ENCODE results near the gene TNFRSF14. TPM values are rescaled to one million over a fixed set of nuclear protein-coding genes. Genes with fewer than 3 reads are reported as not detected.

The TNFRSF14 gene
- total RNA-seq, 2 donors from 2014 or later = 179 to 212 TPM

DNA sequence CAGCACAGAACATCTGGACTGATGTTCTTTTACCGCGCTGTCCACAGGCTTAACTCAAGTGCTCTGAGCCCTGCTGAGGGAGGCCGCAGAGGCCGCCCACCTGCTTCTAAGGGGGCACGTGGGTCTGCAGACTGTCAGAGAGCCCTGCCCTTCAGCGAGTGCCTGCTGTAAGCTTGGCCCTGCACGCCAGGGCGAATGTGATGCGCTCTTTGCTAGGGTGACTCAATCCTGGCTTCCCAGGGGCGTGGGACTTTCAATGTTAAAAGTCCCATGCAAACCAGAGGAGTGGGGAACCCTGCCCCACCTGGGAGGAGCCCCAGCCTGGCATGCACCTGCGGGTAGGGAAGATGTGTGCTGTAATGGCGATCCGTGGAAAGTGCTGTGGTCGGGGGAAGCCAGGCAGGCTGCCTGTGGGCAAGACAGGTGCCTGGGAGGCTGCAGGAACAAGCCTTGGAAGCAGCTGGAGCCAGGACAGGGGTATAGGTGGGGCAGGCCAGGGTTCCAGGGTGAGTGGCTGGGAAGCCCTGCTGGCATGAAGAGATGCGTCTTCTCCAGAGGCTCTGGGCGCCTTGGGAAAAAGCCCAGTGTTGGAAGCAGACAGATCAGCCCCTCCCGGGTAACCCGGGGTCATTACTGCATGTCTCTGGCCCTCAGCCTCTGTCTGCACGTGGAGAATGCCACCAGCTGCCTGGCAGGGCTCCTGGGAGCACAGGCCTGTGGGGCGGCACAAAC lies 29.2 kb upstream of the TNFRSF14 start:
- Mint-ChIP-seq H3K4me1 (peaks cover 38% of the 10 kb centered on the region), H3K27ac (peak overlapping the region; percentile 62), H3K4me3 (peak overlapping the region; percentile 94), H3K27me3 (peaks cover 9% of the 10 kb centered on the region), H3K36me3 (ENCODE audit: low read depth) (no peaks in the 10 kb centered on the region)
- no peak for ATAC-seq
- DNase-seq = peak in 1 of 3 donors; percentile 43
- H3K9me3 ChIP-seq (ENCODE audit: control insufficient read depth, low read length, poor library complexity, severe bottlenecking) = no peaks in the 10 kb centered on the region

DNA sequence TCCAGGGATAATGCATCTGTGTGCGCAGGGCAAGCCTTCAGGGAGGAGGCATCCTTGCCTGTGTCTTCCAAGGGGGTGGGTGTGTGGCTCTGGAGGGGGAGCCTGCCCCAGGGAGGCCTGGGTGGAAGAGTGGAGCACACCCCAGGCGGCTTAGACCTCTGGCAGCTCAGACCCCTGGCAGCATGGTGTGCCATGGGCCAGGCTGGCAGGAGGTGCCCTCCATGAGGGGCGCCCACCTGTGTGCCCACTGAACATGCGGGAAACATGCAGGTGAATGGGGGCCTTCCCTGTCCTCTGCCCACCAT lies 28.7 kb upstream of the TNFRSF14 start:
- Mint-ChIP-seq H3K4me3 (peak overlapping the region; percentile 55), H3K27ac (peak overlapping the region; percentile 62), H3K36me3 (ENCODE audit: low read depth) (no peaks in the 10 kb centered on the region), H3K27me3 (peaks cover 9% of the 10 kb centered on the region), H3K4me1 (peaks cover 36% of the 10 kb centered on the region)
- DNase-seq (no peak), ATAC-seq (no peak)
- no peaks in the 10 kb centered on the region for H3K9me3 ChIP-seq (ENCODE audit: control insufficient read depth, low read length, poor library complexity, severe bottlenecking)

- no peaks in the 10 kb centered on the region for H3K9me3 ChIP-seq (ENCODE audit: control insufficient read depth, low read length, poor library complexity, severe bottlenecking)
- no peak overlapping the region for H3K4me3 Mint-ChIP-seq
- H3K27me3 Mint-ChIP-seq = peaks cover 12% of the 10 kb centered on the region
- DNase-seq (no peak), ATAC-seq (no peak)
- peaks cover 30% of the 10 kb centered on the region for H3K4me1 Mint-ChIP-seq
- no peak overlapping the region for H3K27ac Mint-ChIP-seq
- H3K36me3 Mint-ChIP-seq (ENCODE audit: low read depth) = no peaks in the 10 kb centered on the region
Measured at GRCh38 chr1:2528016-2528415, 28.2 kb upstream of the TNFRSF14 start.

DNA sequence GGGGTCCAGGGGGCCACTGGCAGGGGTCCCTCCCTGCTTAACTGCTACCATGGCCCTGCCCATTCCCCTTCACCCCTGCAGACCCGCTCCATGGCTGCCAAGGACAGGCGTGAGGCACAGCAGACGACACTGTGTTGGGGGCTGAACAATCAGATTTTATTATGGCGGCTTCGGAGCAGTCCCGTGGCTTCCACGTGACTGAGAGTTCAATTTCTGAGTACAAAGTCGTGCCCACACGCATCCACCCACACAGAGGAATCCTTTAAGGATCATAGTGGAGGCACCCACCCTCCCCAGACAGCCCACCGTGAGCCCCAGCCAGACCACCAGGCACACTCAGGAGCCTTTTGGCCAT lies 27.6 kb upstream of the TNFRSF14 start:
- no peak for ATAC-seq
- peaks cover 18% of the 10 kb centered on the region for H3K27me3 Mint-ChIP-seq
- H3K9me3 ChIP-seq (ENCODE audit: control insufficient read depth, low read length, poor library complexity, severe bottlenecking) = no peaks in the 10 kb centered on the region

DNA sequence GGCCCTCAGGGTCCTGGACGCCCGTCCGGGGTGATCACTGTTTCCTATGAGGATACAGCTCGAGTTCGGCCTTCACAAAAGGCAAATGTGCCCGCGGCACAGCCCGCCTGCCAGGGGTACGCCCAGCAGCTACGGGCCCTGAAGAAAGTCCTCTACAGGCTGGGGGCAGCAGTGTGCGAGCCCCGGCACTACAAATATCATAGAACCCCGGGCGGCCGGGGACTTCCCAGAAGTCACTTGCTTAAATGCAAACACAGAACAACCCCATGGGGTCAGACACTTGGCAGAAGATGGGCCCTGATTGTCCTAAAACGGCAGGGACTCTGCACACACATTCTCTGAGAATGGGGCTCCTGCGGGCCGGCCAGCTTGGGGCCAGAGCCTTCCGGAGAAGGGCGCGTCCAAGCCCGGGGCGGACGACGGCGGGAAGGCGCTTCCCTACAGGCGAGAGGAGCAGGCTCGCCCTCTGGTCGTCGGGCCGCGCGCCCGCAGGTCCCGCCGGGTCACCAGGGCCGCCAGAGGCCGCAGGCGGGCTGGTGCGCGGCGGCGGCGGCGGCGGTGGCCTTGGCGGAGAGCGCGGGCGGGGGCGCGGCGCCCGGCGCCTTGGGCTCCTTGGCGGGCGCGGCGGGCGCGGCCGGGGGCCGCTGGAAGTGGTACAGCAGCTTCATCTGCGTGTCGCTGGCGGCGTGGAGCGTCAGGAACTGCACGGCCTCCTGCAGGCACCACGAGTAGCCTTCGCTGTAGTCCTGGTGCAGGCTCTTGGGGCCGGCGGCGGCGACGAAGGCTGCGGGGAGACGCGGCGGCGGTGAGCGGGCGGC lies 27.0 kb upstream of the TNFRSF14 start:
- ATAC-seq (peak; percentile 17), DNase-seq (peak in 1 of 3 donors; percentile 45)
- Mint-ChIP-seq H3K4me1 (peaks cover 20% of the 10 kb centered on the region), H3K4me3 (peak overlapping the region; percentile 84), H3K27ac (peak overlapping the region; percentile 54), H3K27me3 (peaks cover 18% of the 10 kb centered on the region), H3K36me3 (ENCODE audit: low read depth) (no peaks in the 10 kb centered on the region)
- H3K9me3 ChIP-seq (ENCODE audit: control insufficient read depth, low read length, poor library complexity, severe bottlenecking) = no peaks in the 10 kb centered on the region

More for the DNA sequence above, 27.6 kb upstream of the TNFRSF14 start:
- H3K4me3 Mint-ChIP-seq = peak overlapping the region; percentile 84
- peaks cover 25% of the 10 kb centered on the region for H3K4me1 Mint-ChIP-seq
- H3K36me3 Mint-ChIP-seq (ENCODE audit: low read depth) = no peaks in the 10 kb centered on the region
- peak overlapping the region; percentile 54 for H3K27ac Mint-ChIP-seq
- no peak for DNase-seq

DNA sequence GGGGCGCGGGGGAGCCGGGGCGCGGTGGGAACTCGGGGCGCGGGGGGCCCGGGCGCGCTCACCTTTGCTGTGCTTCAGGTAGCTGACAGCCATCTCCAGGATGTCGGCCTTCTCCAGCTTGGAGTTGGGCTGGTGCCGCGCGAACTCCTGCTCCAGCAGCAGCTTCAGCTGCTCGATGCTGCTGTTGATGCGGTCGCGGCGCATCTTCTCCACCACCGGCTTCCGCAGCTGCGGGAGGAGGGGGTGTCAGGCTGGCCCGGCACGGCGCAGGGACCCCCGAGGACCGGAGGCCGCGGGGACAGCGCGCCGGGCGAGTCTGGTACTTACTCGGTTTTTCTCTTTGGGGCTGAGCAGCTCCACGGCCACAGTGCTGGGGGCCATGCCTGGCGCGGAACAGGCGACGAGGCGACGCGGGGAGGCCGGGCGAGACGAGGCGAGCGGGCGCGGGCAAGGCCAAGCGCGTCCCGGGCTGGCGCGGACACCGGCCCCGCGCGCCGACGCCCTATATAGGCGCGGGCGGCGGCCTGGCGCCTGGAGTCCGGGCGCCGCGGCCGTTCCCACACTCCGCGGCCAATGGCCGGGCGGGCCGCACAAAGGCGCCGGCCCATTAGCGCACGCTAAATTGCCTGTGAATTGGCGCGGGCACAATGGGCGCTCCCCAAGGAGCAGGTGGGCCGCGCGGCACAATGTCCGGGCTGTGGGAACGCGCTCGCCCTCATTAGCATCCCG lies 26.2 kb upstream of the TNFRSF14 start, which contains the start of gene HES5:
HES5 (minus strand) TSS at position 480 of the 729 bp plus-strand sequence; CDS start at position 381, 99 bp downstream.
- H3K4me1 Mint-ChIP-seq = peaks cover 12% of the 10 kb centered on the region
- no peaks in the 10 kb centered on the region for H3K36me3 Mint-ChIP-seq (ENCODE audit: low read depth)
- H3K9me3 ChIP-seq (ENCODE audit: control insufficient read depth, low read length, poor library complexity, severe bottlenecking) = no peaks in the 10 kb centered on the region
- peaks cover 18% of the 10 kb centered on the region for H3K27me3 Mint-ChIP-seq
- H3K4me3 Mint-ChIP-seq = peak within 1 kb of the TSS; percentile 84
- DNase-seq (no peak), ATAC-seq (no peak)
- H3K27ac Mint-ChIP-seq = peak within 1 kb of the TSS; percentile 54

GRCh38 chr1:2530513-2531361 lies 25.4 kb upstream of the TNFRSF14 start:
- no peaks in the 10 kb centered on the region for H3K36me3 Mint-ChIP-seq (ENCODE audit: low read depth)
- peaks cover 18% of the 10 kb centered on the region for H3K27me3 Mint-ChIP-seq
- ATAC-seq (no peak), DNase-seq (no peak)
- H3K4me1 Mint-ChIP-seq = peaks cover 11% of the 10 kb centered on the region
- H3K4me3 Mint-ChIP-seq = peak overlapping the region; percentile 60
- H3K27ac Mint-ChIP-seq = no peak overlapping the region
- no peaks in the 10 kb centered on the region for H3K9me3 ChIP-seq (ENCODE audit: control insufficient read depth, low read length, poor library complexity, severe bottlenecking)

GRCh38 chr1:2532485-2533160 lies 23.5 kb upstream of the TNFRSF14 start:
- no peaks in the 10 kb centered on the region for H3K36me3 Mint-ChIP-seq (ENCODE audit: low read depth)
- peaks cover 8% of the 10 kb centered on the region for H3K4me1 Mint-ChIP-seq
- no peaks in the 10 kb centered on the region for H3K9me3 ChIP-seq (ENCODE audit: control insufficient read depth, low read length, poor library complexity, severe bottlenecking)
- ATAC-seq (no peak), DNase-seq (no peak)
- H3K27me3 Mint-ChIP-seq = peaks cover 18% of the 10 kb centered on the region
- no peak overlapping the region for H3K27ac Mint-ChIP-seq
- H3K4me3 Mint-ChIP-seq = peak overlapping the region; percentile 41

GRCh38 chr1:2533365-2533764 lies 22.8 kb upstream of the TNFRSF14 start:
- H3K9me3 ChIP-seq (ENCODE audit: control insufficient read depth, low read length, poor library complexity, severe bottlenecking) = no peaks in the 10 kb centered on the region
- peaks cover 8% of the 10 kb centered on the region for H3K4me1 Mint-ChIP-seq
- ATAC-seq = no peak
- H3K4me3 Mint-ChIP-seq = no peak overlapping the region
- H3K27me3 Mint-ChIP-seq = peaks cover 18% of the 10 kb centered on the region
- H3K36me3 Mint-ChIP-seq (ENCODE audit: low read depth) = no peaks in the 10 kb centered on the region
- no peak for DNase-seq
- H3K27ac Mint-ChIP-seq = no peak overlapping the region

- Mint-ChIP-seq H3K27ac (no peak overlapping the region), H3K36me3 (ENCODE audit: low read depth) (no peaks in the 10 kb centered on the region), H3K27me3 (peaks cover 18% of the 10 kb centered on the region), H3K4me1 (peaks cover 4% of the 10 kb centered on the region), H3K4me3 (no peak overlapping the region)
- H3K9me3 ChIP-seq (ENCODE audit: control insufficient read depth, low read length, poor library complexity, severe bottlenecking) = no peaks in the 10 kb centered on the region
- no peak for DNase-seq
- no peak for ATAC-seq
Measured at GRCh38 chr1:2534315-2534686, 21.9 kb upstream of the TNFRSF14 start.

DNA sequence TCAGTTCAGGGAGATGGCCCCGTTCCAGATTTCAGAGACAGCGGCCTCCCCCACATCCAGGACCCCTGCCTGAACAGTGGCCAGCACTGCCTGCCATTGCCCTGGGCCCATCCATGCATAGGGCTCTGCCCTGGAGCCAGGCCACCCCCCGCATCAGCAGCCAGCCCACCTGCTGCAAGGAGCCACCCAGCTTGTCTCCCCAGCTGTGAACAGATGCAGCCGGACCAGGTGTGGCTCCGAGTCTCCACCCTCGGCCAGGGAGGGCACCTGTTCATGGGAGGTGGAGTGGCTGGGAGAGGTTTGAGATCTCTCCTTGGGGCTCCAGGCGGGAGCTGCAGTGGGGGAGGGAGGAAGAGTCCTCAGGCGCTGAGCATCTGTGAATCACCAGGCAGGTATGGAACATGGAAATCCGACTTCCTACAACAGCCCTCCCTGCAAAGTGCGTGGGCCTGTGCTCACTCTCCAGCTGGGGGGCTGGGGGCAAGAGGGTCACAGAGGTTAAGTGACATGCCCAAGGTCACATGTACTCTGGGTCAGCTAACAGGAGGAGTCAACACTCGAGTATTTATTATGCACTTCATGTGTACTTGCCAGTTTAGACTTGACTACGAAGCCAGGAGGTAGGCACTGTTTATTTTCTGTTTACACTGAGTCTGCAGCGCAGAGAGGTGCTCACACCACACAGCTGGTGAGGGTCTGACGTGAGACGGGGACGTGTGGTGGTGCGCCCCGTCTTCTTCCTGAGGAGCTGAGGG lies 21.3 kb upstream of the TNFRSF14 start:
- Mint-ChIP-seq H3K27me3 (peaks cover 18% of the 10 kb centered on the region), H3K4me3 (no peak overlapping the region), H3K4me1 (peaks cover 4% of the 10 kb centered on the region), H3K36me3 (ENCODE audit: low read depth) (no peaks in the 10 kb centered on the region), H3K27ac (no peak overlapping the region)
- no peaks in the 10 kb centered on the region for H3K9me3 ChIP-seq (ENCODE audit: control insufficient read depth, low read length, poor library complexity, severe bottlenecking)
- ATAC-seq (no peak), DNase-seq (no peak)

DNA sequence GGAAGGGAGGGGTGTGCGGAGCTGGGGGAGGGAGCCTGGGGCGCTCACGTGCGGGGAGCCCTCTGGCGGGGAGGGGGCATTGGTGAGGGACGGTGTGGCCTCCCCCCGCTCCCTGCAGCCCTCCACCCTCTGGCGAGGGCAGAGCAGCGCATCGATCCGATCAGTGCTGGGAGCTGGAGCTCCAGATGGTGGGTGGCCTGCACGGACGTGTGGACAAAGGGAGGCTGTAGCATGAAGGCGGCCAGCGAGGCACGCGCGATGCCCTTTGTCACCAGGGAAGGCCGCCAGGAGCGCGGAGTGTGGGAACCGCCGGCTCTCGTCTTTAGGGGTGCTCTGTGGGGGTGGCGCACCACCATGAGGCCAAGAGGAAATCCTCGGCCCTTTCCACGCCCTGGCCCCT lies 20.7 kb upstream of the TNFRSF14 start:
- Mint-ChIP-seq H3K4me1 (peaks cover 4% of the 10 kb centered on the region), H3K4me3 (no peak overlapping the region), H3K27ac (no peak overlapping the region), H3K27me3 (peaks cover 18% of the 10 kb centered on the region), H3K36me3 (ENCODE audit: low read depth) (no peaks in the 10 kb centered on the region)
- no peak for DNase-seq
- no peak for ATAC-seq
- H3K9me3 ChIP-seq (ENCODE audit: control insufficient read depth, low read length, poor library complexity, severe bottlenecking) = no peaks in the 10 kb centered on the region

Measured in T-helper 17 cell (primary cell).